Dermis blood vessel endothelial cell (primary cell): ENCODE measurements around the gene CABP7. TPM values are rescaled to one million over a fixed set of nuclear protein-coding genes. Genes with fewer than 3 reads are reported as not detected.

ENCODE experiments used
- DNase-seq: peaks from one replicate; pipeline ENCODE4 v3.0.0; 2010
- total RNA-seq: library from RNA; depleted of rRNA; stranded (reverse); fragments of >200 nt; gene quantifications from 2 replicates; pipeline ENCODE4 v1.2.3, GENCODE V29; 2014

CABP7 gene
- total RNA-seq, result not detected in 2 replicates

- peak; percentile 10 for DNase-seq
These were observed at the start of gene CABP7 for GRCh38 chr22:29719899-29720645. CABP7 (plus strand) TSS chr22:29720003; CDS start chr22:29720425, 422 bp downstream.

- no peak for DNase-seq
These were observed 49.2 kb upstream of the CABP7 start for GRCh38 chr22:29670626-29671025.

- no peak for DNase-seq
These were observed 46.3 kb upstream of the CABP7 start for GRCh38 chr22:29673361-29674066.

- DNase-seq, result no peak
These were observed 45.7 kb upstream of the CABP7 start for GRCh38 chr22:29674121-29674520.

- no peak for DNase-seq
These were observed 40.5 kb upstream of the CABP7 start for GRCh38 chr22:29679316-29679715.

- DNase-seq, result no peak
These were observed 36.3 kb upstream of the CABP7 start for GRCh38 chr22:29683536-29683935.

GRCh38 chr22:29684244-29684643 lies 35.6 kb upstream of the CABP7 start:
- no peak for DNase-seq

- DNase-seq, result no peak
These were observed 30.5 kb upstream of the CABP7 start for GRCh38 chr22:29689206-29689879.

- DNase-seq, result peak; percentile 70
These were observed 30.0 kb upstream of the CABP7 start for GRCh38 chr22:29689880-29690213.

- no peak for DNase-seq
These were observed 29.3 kb upstream of the CABP7 start for GRCh38 chr22:29690476-29690875.

GRCh38 chr22:29691636-29692326 lies 28.0 kb upstream of the CABP7 start:
- no peak for DNase-seq

- no peak for DNase-seq
These were observed 27.5 kb upstream of the CABP7 start for GRCh38 chr22:29692327-29692640.

- no peak for DNase-seq
These were observed 26.6 kb upstream of the CABP7 start for GRCh38 chr22:29693161-29693560.

GRCh38 chr22:29693671-29694070 lies 26.1 kb upstream of the CABP7 start:
- DNase-seq, result no peak

GRCh38 chr22:29695129-29695926 lies 24.5 kb upstream of the CABP7 start:
- DNase-seq, result no peak

GRCh38 chr22:29697853-29698598 lies 21.8 kb upstream of the CABP7 start:
- DNase-seq, result no peak

GRCh38 chr22:29700206-29700899 lies 19.4 kb upstream of the CABP7 start:
- DNase-seq, result no peak

GRCh38 chr22:29700900-29701154 lies 19.0 kb upstream of the CABP7 start:
- DNase-seq, result no peak

GRCh38 chr22:29701155-29701999 lies 18.4 kb upstream of the CABP7 start:
- peak; percentile 52 for DNase-seq
